SK-N-MC (cell line): ENCODE measurements around the gene ARRDC5.
"Not testable (repeated sequence)": the region's sequence is repeated elsewhere in the genome, so short reads cannot be mapped to it uniquely, and the experiment has no call there.

Source experiments
- DNase-seq: peaks from one replicate; pipeline ENCODE4 v3.0.0-alpha.2; 2011; ENCODE audit warnings: low read depth, low spot score
- H3K27ac ChIP-seq: fragments of 200-600 bp; sonication (generic); 2 replicates; pipeline ENCODE4 v1.5.1; 2016; ENCODE audit warnings: mixed run types
- H3K36me3 ChIP-seq: fragments of 200-600 bp; sonication (generic); 2 replicates; pipeline ENCODE4 v1.6.1; 2017; ENCODE audit warnings: antibody characterized with exemption, low read length, mixed read lengths; ENCODE audit not compliant: insufficient read depth
- H3K4me3 ChIP-seq: fragments of 200-600 bp; sonication (generic); 2 replicates; pipeline ENCODE4 v1.5.1; 2016
- H3K9ac ChIP-seq: fragments of 200-600 bp; sonication (generic); 2 replicates; pipeline ENCODE4 v1.8.0; 2017; ENCODE audit warnings: mixed run types, mixed read lengths; ENCODE audit not compliant: insufficient read length
- H3K9me3 ChIP-seq: fragments of 200-600 bp; sonication (generic); 2 replicates; pipeline ENCODE4 v1.6.1; 2017; ENCODE audit warnings: low read depth, mild to moderate bottlenecking, antibody characterized with exemption, low read length, moderate library complexity, mixed read lengths
- EZH2 ChIP-seq: fragments of 200-600 bp; sonication (generic); IDR thresholded peaks from one replicate; pipeline ENCODE4 v1.6.1; 2017; ENCODE audit warnings: antibody characterized with exemption
- FOXP2 ChIP-seq: optimal IDR thresholded peaks from 2 replicates; pipeline ENCODE3; 2011; ENCODE audit warnings: mild to moderate bottlenecking, moderate library complexity; ENCODE audit not compliant: insufficient read depth; ENCODE audit errors: extremely low read length, control extremely low read depth
- POLR2AphosphoS5 ChIP-seq: IDR thresholded peaks from 2 replicates; pipeline ENCODE4 v1.6.1; 2012; ENCODE audit warnings: mild to moderate bottlenecking, low read depth, low read length, borderline replicate concordance

Gene ARRDC5

DNA sequence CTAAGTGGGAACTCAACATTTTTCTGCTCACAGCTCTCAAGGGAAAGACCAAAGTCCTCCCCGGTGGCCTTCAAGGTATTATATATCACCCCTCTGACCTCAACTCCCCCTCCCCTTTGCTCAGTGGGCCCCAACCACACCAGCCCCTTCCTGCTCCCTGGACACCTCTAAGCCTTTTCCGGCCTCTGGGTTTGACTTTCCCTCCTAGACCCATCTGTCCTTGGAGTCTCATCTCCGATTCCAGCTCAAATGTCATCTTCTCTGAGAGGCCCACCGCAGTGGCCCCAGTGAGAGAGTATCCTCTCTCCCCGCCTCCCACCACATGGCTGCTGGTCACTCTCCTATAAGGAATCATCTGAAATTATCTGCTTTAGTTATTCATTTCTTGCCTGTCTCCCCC is 5.7 kb upstream of the ARRDC5 start:
- DNase-seq: no peak
- Histone ChIP-seq H3K9ac (no peak overlapping the region), H3K27ac (no peak overlapping the region), H3K4me3 (no peak overlapping the region), H3K9me3 (no peaks in the 10 kb centered on the region), H3K36me3 (peaks cover 31% of the 10 kb centered on the region)
- TF ChIP-seq FOXP2 (no peak), EZH2 (no peak), POLR2AphosphoS5 (no peak)

DNA sequence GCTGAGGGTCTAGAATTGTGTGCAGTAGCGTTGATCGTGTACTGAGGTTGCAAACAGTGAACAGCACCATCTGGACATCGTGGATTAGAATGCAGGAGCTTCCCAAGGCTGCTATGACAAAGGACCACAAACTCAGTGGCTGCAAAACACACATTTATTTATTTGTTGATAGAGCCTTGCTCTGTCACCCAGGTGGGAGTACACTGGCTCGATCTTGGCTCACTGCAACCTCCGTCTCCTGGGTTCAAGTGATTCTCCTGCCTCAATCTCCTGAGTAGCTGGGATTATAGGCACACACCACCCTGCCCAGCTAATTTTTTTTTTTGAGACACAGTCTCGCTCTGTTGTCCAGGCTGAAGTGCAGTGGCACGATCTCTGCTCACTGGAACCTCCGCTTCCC is 4.3 kb upstream of the ARRDC5 start:
- Histone ChIP-seq H3K9me3 (no peaks in the 10 kb centered on the region), H3K36me3 (peaks cover 17% of the 10 kb centered on the region), H3K4me3 (no peak overlapping the region), H3K27ac (no peak overlapping the region), H3K9ac (no peak overlapping the region)
- DNase-seq: no peak
- TF ChIP-seq FOXP2: no peak
- no peak for TF ChIP-seq EZH2
- TF ChIP-seq POLR2AphosphoS5: no peak

DNA sequence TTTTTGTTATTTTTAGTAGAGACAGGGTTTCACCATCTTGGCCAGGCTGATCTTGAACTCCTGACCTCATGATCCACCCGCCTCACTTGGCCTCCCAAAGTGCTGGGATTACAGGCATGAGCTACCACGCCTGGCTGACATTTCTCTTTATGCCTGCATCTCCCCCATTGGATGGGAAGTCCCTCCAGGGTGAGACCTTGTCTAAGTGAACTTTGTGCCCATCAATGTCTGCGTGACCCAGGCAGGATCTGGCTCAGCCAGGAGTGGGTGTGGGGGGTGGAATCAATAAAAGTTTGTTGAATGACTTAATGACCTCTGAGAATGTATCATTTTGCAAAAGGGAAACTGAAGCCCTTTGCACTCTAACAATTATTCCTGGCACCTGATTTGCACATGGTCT is 1.8 kb upstream of the ARRDC5 start:
- no peak overlapping the region for H3K27ac ChIP-seq
- H3K4me3 ChIP-seq: no peak overlapping the region
- H3K36me3 ChIP-seq: no peaks in the 10 kb centered on the region
- no peak for TF ChIP-seq POLR2AphosphoS5
- TF ChIP-seq EZH2: no peak
- no peak for TF ChIP-seq FOXP2
- no peak for DNase-seq
- H3K9ac ChIP-seq: no peak overlapping the region
- H3K9me3 ChIP-seq: no peaks in the 10 kb centered on the region

DNA sequence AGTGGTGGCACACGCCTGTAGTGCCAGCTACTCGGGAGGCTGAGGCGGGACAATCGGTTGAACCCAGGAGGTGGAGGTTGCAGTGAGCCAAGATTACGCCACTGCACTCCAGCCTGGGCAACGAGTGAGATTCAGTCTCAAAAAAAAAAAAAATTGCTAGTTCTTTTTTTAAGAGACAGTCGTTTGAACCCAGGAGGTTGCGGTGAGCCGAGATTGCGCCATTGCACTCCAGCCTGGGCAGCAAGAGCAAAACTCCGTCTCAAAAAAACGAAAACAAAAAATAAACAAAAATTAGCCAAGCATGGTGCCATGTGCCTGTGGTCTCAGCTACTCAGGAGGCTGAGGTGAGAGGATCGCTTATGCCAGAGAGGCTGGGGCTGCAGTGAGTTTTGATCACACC is 1.8 kb downstream of the ARRDC5 start:
- H3K27ac ChIP-seq, H3K9me3 ChIP-seq, H3K9ac ChIP-seq, H3K4me3 ChIP-seq, H3K36me3 ChIP-seq, DNase-seq: not testable (repeated sequence)

DNA sequence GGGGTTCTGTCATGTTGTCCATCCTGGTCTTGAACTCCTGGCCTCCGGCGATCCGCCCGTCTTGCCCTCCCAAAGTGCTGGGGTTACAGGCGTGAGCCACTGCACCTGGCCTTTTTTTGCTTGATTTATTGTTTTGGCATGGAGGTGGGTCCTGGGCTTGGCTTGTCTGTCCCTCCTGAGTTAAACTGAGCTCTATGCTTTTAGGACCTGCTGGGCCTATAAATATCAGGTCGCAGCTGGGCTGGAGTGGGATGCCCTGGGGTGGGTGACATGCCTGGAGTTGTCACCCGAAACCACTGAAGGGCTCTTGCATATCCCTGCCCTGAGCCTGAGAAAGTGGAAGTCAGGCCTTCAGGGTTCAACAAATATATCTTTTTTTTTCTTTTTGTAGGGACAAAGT is 5.5 kb downstream of the ARRDC5 start:
- TF ChIP-seq FOXP2: no peak
- TF ChIP-seq POLR2AphosphoS5: no peak
- no peak for TF ChIP-seq EZH2

DNA sequence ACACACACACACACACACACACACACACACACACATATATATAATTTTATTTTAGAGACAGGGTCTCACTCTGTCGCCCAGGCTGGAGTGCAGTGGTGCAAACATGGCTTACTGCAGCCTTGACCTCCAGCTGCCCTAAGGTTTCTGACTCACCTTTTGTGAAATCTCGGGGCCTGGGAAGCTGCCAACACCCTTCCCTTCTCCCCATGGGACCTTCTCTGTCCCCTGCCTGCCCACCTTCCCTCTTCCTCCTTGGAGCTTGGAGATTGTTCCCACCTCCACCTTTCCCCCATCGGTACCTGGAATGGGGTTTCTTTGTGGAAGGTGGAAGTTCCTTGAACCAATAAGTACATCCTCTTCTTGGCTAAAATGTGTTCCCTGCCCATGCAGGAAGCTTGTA is 6.3 kb downstream of the ARRDC5 start:
- no peak overlapping the region for H3K9ac ChIP-seq
- H3K4me3 ChIP-seq: no peak overlapping the region
- no peak overlapping the region for H3K27ac ChIP-seq
- no peaks in the 10 kb centered on the region for H3K36me3 ChIP-seq
- DNase-seq: no peak
- TF ChIP-seq EZH2 (no peak), POLR2AphosphoS5 (no peak), FOXP2 (no peak)
- no peaks in the 10 kb centered on the region for H3K9me3 ChIP-seq

More for the DNA sequence above, 5.5 kb downstream of the ARRDC5 start:
- Histone ChIP-seq H3K9me3 (no peaks in the 10 kb centered on the region), H3K4me3 (no peak overlapping the region), H3K27ac (no peak overlapping the region), H3K9ac (no peak overlapping the region), H3K36me3 (no peaks in the 10 kb centered on the region)
- DNase-seq: no peak

DNA sequence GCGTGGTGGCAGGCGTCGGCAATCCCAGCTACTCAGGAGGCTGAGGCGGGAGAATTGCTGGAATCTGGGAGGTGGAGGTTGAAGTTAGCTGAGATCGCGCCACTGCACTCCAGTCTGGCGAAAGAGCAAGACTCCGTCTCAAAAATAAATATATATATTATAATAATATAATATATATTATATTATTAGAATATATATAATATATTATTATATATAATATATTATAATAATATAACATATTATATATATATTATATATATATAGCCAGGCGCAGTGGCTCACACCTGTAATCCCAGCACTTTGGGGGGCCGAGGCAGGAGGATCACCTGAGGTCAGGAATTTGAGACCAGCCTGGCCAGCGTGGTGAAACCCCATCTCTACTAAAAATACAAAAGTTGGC is 9.7 kb downstream of the ARRDC5 start:
- H3K27ac ChIP-seq, DNase-seq, H3K9me3 ChIP-seq, H3K9ac ChIP-seq, H3K36me3 ChIP-seq, H3K4me3 ChIP-seq: not testable (repeated sequence)

DNA sequence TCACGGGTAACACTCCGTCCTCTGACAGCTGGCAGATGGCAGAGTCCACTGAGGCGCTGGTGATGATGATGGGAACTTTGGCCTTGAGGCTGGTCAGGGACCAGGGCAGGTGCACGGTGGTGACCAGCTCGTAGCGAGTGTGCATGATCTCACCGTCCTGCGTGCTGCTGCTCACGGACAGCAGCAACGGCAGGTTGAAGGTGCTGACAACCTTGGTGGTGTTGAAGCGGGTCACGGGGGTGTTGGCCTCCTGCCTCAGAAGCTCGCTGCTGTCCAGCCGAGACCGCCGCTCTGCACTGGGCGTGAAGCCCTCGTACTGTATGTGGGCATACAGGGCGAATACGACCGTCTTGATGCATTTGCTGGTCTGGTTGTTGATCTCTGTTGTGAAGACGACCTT is 11.6 kb downstream of the ARRDC5 start:
- H3K4me3 ChIP-seq: no peak overlapping the region
- no peak for DNase-seq
- H3K27ac ChIP-seq: no peak overlapping the region
- H3K9me3 ChIP-seq: no peaks in the 10 kb centered on the region
- TF ChIP-seq FOXP2 (no peak), EZH2 (no peak), POLR2AphosphoS5 (no peak)
- no peaks in the 10 kb centered on the region for H3K36me3 ChIP-seq
- H3K9ac ChIP-seq: no peak overlapping the region

DNA sequence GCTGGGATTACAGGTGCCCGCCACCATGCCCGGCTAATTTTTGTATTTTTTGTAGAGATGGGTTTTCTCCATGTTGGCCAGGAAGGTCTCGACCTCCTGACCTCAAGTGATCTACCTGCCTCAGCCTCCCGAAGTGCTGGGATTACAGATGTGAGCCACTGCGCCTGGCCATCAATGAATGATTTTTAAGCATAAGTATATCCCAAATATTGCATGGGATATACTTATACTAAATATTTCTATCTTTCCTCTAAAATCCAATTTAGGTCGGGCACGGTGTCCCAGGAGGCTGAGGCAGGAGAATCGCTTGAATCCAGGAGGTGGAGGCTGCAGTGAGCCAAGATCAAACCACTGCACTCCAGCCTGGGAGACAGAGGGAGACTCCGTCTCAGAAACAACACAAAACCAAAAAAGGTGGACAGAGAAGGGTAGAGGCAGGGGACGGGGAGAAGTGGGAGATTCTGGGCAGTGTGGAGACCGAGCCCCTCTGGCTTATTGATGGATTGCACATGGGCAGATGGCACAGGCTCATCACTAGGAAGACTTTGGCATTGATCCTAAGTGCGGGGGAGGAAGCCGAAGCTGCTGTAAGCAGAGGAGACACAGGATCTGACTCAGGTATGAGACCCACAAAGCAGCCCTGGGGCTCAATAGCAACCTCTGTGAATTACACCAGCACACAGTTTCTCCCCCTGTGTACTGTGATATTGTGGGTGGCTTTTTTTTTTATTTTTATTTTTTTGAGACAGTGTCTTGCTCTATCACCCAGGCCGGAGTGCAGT is 13.5 kb downstream of the ARRDC5 start:
- Histone ChIP-seq H3K9ac (no peak overlapping the region), H3K36me3 (no peaks in the 10 kb centered on the region), H3K4me3 (no peak overlapping the region), H3K9me3 (no peaks in the 10 kb centered on the region), H3K27ac (no peak overlapping the region)
- no peak for TF ChIP-seq EZH2
- TF ChIP-seq FOXP2: no peak
- no peak for TF ChIP-seq POLR2AphosphoS5
- DNase-seq: no peak

DNA sequence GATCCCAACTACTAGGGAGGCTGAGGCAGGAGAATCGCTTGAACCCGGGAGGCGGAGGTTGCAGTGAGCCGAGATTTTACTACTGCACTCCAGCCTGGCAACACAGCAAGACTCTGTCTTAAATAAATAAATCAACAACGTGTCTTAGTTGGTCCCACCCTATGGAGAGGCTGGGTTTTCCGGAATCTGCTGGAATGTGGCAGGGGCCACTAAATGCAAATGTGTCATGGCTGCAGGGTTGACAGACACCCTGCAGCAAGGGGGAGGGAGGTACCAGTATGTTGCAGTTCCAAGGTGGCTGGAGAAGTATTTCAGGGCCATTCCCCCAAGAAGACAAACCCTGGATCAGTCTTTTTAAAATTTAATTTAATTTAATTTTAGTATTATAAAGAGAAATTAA is 14.9 kb downstream of the ARRDC5 start:
- DNase-seq, H3K9ac ChIP-seq, H3K4me3 ChIP-seq, H3K9me3 ChIP-seq, H3K27ac ChIP-seq, H3K36me3 ChIP-seq: not testable (repeated sequence)

DNA sequence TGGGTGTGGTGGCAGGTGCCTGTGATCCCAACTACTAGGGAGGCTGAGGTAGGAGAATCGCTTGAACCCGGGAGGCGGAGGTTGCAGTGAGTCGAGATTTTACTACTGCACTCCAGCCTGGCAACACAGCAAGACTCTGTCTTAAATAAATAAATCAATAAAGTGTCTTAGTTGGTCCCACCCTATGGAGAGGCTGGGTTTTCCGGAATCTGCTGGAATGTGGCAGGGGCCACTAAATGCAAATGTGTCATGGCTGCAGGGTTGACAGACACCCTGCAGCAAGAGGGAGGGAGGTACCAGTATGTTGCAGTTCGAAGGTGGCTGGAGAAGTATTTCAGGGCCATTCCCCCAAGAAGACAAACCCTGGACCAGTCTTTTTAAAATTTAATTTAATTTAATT is 17.7 kb downstream of the ARRDC5 start:
- DNase-seq, H3K4me3 ChIP-seq: not testable (repeated sequence)

DNA sequence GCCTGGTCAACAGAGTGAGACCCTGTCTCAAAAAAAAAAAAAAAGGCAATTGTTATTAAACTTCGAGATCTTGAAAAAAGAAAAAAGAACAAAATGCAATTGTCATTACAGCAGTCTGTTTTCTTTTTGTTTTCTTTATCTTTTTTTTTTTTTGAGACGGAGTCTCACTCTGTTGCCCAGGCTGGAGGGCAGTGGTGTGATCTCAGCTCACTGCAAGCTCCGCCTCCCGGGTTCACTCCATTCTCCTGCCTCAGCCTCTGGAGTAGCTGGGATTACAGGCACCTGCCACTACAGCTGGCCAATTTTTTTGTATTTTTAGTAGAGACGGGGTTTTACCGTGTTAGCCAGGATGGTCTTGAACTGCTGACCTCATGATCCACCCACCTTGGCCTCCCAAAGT is 19.8 kb downstream of the ARRDC5 start:
- not testable (repeated sequence) for H3K9ac ChIP-seq, H3K36me3 ChIP-seq, H3K4me3 ChIP-seq, H3K9me3 ChIP-seq, DNase-seq, H3K27ac ChIP-seq

More for the DNA sequence above, 17.7 kb downstream of the ARRDC5 start:
- not testable (repeated sequence) for H3K9me3 ChIP-seq, H3K36me3 ChIP-seq, H3K9ac ChIP-seq, H3K27ac ChIP-seq
